WTC11 (cell line): ENCODE data around the gene ATG4C. TPM values are rescaled to one million over a fixed set of nuclear protein-coding genes. Genes with fewer than 3 reads are reported as not detected.
A peak's percentile ranks its signal among the peaks of the same experiment; 100 is the strongest.

Experiments
- ATAC-seq: fragments of 200-7000 bp; cut with Tn5 transposase; 2 replicates; pipeline ENCODE4 v1.10.0; 2021; ENCODE audit warnings: mild to moderate bottlenecking, moderate library complexity
- CTCF ChIA-PET: fragments of 300-600 bp; sonication (Branson Sonifier 250); formaldehyde crosslinking; loops from one replicate; lab custom pipeline; 2021; ENCODE audit warnings: antibody characterized with exemption; lab: Charles Lee
- POLR2A ChIA-PET: fragments of 350-600 bp; sonication (Branson Sonifier 250); formaldehyde crosslinking; loops from one replicate; lab custom pipeline; 2021; ENCODE audit warnings: antibody characterized with exemption; lab: Charles Lee
- DNase-seq: peaks from one replicate; pipeline ENCODE4 v3.0.0; 2021; ENCODE audit warnings: low spot score
- H3K27ac Mint-ChIP-seq: 2 replicates; pipeline ENCODE4 v1.8.0; 2021; ENCODE audit warnings: mixed read lengths
- H3K27me3 Mint-ChIP-seq: 2 replicates; pipeline ENCODE4 v1.8.0; 2021; ENCODE audit warnings: low read depth, mild to moderate bottlenecking, moderate library complexity, mixed read lengths
- H3K36me3 Mint-ChIP-seq: 2 replicates; pipeline ENCODE4 v1.8.0; 2021; ENCODE audit warnings: mixed read lengths
- H3K4me1 Mint-ChIP-seq: 2 replicates; pipeline ENCODE4 v1.8.0; 2022; ENCODE audit warnings: mixed read lengths
- H3K4me3 Mint-ChIP-seq: 2 replicates; pipeline ENCODE4 v1.8.0; 2021; ENCODE audit warnings: mild to moderate bottlenecking, moderate library complexity, mixed read lengths
- H3K9me3 Mint-ChIP-seq: 2 replicates; pipeline ENCODE4 v1.8.0; 2021; ENCODE audit warnings: mixed read lengths
- AR ChIP-seq: fragments of 250-450 bp; sonication (Bioruptor Pico); IDR thresholded peaks from 2 replicates; pipeline ENCODE4 v1.9.0; 2021; ENCODE audit warnings: mild to moderate bottlenecking
- ATF3 ChIP-seq: sonication (generic); formaldehyde crosslinking; conservative IDR thresholded peaks from 2 replicates; pipeline ENCODE4 v1.8.1; 2022; ENCODE audit warnings: mild to moderate bottlenecking, missing genetic modification reagents
- CDX4 ChIP-seq: fragments of 250-450 bp; sonication (Bioruptor Pico); IDR thresholded peaks from 2 replicates; pipeline ENCODE4 v1.9.0; 2021; ENCODE audit warnings: moderate library complexity, mild to moderate bottlenecking, inconsistent platforms, borderline replicate concordance
- CTCF ChIP-seq: fragments of 200-600 bp; IDR thresholded peaks from 2 replicates; pipeline ENCODE4 v1.8.0; 2022; ENCODE audit warnings: antibody characterized with exemption
- HMGXB4 ChIP-seq: sonication (generic); formaldehyde crosslinking; IDR thresholded peaks from 2 replicates; pipeline ENCODE4 v1.8.1; 2023; ENCODE audit warnings: mild to moderate bottlenecking, moderate library complexity, missing genetic modification reagents
- IRF2 ChIP-seq: sonication (generic); formaldehyde crosslinking; IDR thresholded peaks from 2 replicates; pipeline ENCODE4 v1.8.0; 2022; ENCODE audit warnings: low read depth, missing genetic modification reagents, borderline replicate concordance
- PRDM15 ChIP-seq: sonication (generic); formaldehyde crosslinking; IDR thresholded peaks from 2 replicates; pipeline ENCODE4 v1.8.0; 2022; ENCODE audit warnings: missing genetic modification reagents
- PREB ChIP-seq: sonication (generic); formaldehyde crosslinking; IDR thresholded peaks from 2 replicates; pipeline ENCODE4 v1.8.1; 2022; ENCODE audit warnings: mild to moderate bottlenecking, missing genetic modification reagents, moderate library complexity, borderline replicate concordance
- SOX15 ChIP-seq: fragments of 250-450 bp; sonication (Bioruptor Pico); IDR thresholded peaks from 2 replicates; pipeline ENCODE4 v1.9.0; 2021; ENCODE audit warnings: mild to moderate bottlenecking
- STAT6 ChIP-seq: sonication (generic); formaldehyde crosslinking; conservative IDR thresholded peaks from 2 replicates; pipeline ENCODE4 v1.8.1; 2023; ENCODE audit warnings: mild to moderate bottlenecking, low read depth, missing genetic modification reagents, moderate library complexity
- USF1 ChIP-seq: sonication (generic); formaldehyde crosslinking; IDR thresholded peaks from 2 replicates; pipeline ENCODE4 v1.8.0; 2022; ENCODE audit warnings: mild to moderate bottlenecking, missing genetic modification reagents
- ZBTB43 ChIP-seq: sonication (generic); formaldehyde crosslinking; IDR thresholded peaks from 2 replicates; pipeline ENCODE4 v1.8.1; 2023; ENCODE audit warnings: mild to moderate bottlenecking, missing genetic modification reagents
- ZNF121 ChIP-seq: sonication (generic); formaldehyde crosslinking; IDR thresholded peaks from 2 replicates; pipeline ENCODE4 v1.8.0; 2023; ENCODE audit warnings: missing genetic modification reagents
- ZNF138 ChIP-seq: sonication (generic); formaldehyde crosslinking; conservative IDR thresholded peaks from 2 replicates; pipeline ENCODE4 v1.8.1; 2022; ENCODE audit warnings: mild to moderate bottlenecking, moderate library complexity, missing genetic modification reagents
- ZNF512 ChIP-seq: sonication (generic); formaldehyde crosslinking; IDR thresholded peaks from 2 replicates; pipeline ENCODE4 v1.8.1; 2022; ENCODE audit warnings: missing genetic modification reagents, borderline replicate concordance
- total RNA-seq: library from RNA; stranded (reverse); gene quantifications from 3 replicates; pipeline ENCODE4 v1.2.3, GENCODE V29; 2021

The ATG4C gene
- total RNA-seq, 1 experiment from 2014 or later = 16.6 TPM

- CTCF ChIA-PET = interaction anchor here (0.5 to 1.8 kb wide), 14 partner anchors 11 to 895 kb away, joined by 3 to 22 read pairs (median 4); no protein-coding TSS in a partner anchor
- H3K36me3 Mint-ChIP-seq = no peaks in the 10 kb centered on the region
- DNase-seq = no peak
- H3K4me1 Mint-ChIP-seq = peaks cover 12% of the 10 kb centered on the region
- ATAC-seq = peak; percentile 28; the same call in 1 of the 2 replicates
- POLR2A ChIA-PET = no interaction called here
- no peak overlapping the region for H3K27ac Mint-ChIP-seq
- no peak overlapping the region for H3K4me3 Mint-ChIP-seq
- no peaks in the 10 kb centered on the region for H3K27me3 Mint-ChIP-seq
- peaks cover 9% of the 10 kb centered on the region for H3K9me3 Mint-ChIP-seq
- TF ChIP-seq ZNF138 (no peak), STAT6 (CRISPR knock-in tag) (no peak), ATF3 (no peak), AR (no peak), HMGXB4 (CRISPR knock-in tag) (no peak), USF1 (CRISPR knock-in tag) (no peak), IRF2 (CRISPR knock-in tag) (no peak), PREB (CRISPR knock-in tag) (no peak), SOX15 (no peak), CDX4 (no peak), ZNF121 (no peak), ZBTB43 (no peak), PRDM15 (CRISPR knock-in tag) (no peak), CTCF (no peak), ZNF512 (no peak)
Observed at GRCh38 chr1:62746086-62746808, 37.7 kb upstream of the ATG4C start.
